HUES6 (cell line): ENCODE measurements around the gene ADRA2B.

Source experiments
- H3K27ac ChIP-seq: 2 replicates; pipeline ENCODE4 v1.7.0; 2013; ENCODE audit warnings: low read depth, mild to moderate bottlenecking, low read length, inconsistent platforms
- H3K27me3 ChIP-seq: 2 replicates; pipeline ENCODE4 v1.6.1; 2013; ENCODE audit warnings: low read length; ENCODE audit not compliant: control insufficient read depth, insufficient read depth
- H3K36me3 ChIP-seq: 2 replicates; pipeline ENCODE4 v1.6.1; 2013; ENCODE audit warnings: low read length; ENCODE audit not compliant: control insufficient read depth, insufficient read depth
- H3K4me1 ChIP-seq: 2 replicates; pipeline ENCODE4 v1.6.1; 2013; ENCODE audit warnings: low read length; ENCODE audit not compliant: control insufficient read depth, insufficient read depth
- H3K4me3 ChIP-seq: 2 replicates; pipeline ENCODE4 v1.5.1; 2013; ENCODE audit warnings: low read depth, low read length
- H3K9ac ChIP-seq: one replicate; pipeline ENCODE4 v1.6.1; 2013; ENCODE audit warnings: mild to moderate bottlenecking, low read length
- H3K9me3 ChIP-seq: 2 replicates; pipeline ENCODE4 v1.6.1; 2013; ENCODE audit warnings: low read depth, low read length; ENCODE audit not compliant: control insufficient read depth, insufficient read depth

The ADRA2B gene

GRCh38 chr2:96106991-96107707 is 9.2 kb downstream of the ADRA2B start:
- Histone ChIP-seq H3K4me3 (no peak overlapping the region), H3K9ac (no peak overlapping the region), H3K36me3 (no peaks in the 10 kb centered on the region), H3K4me1 (peaks cover 29% of the 10 kb centered on the region), H3K9me3 (peaks cover 15% of the 10 kb centered on the region), H3K27ac (no peak overlapping the region), H3K27me3 (no peaks in the 10 kb centered on the region)

- Histone ChIP-seq H3K27me3 (no peaks in the 10 kb centered on the region), H3K4me1 (peaks cover 27% of the 10 kb centered on the region), H3K4me3 (no peak overlapping the region), H3K9me3 (peaks cover 15% of the 10 kb centered on the region), H3K36me3 (no peaks in the 10 kb centered on the region), H3K9ac (no peak overlapping the region), H3K27ac (no peak overlapping the region)
These were observed 10.2 kb downstream of the ADRA2B start for GRCh38 chr2:96105994-96106715.

- H3K4me3 ChIP-seq, result no peak overlapping the region
- H3K27me3 ChIP-seq, result no peaks in the 10 kb centered on the region
- no peaks in the 10 kb centered on the region for H3K36me3 ChIP-seq
- H3K4me1 ChIP-seq, result peaks cover 31% of the 10 kb centered on the region
- H3K9me3 ChIP-seq, result peaks cover 15% of the 10 kb centered on the region
- H3K27ac ChIP-seq, result no peak overlapping the region
- H3K9ac ChIP-seq, result no peak overlapping the region
These were observed 11.0 kb downstream of the ADRA2B start for GRCh38 chr2:96105152-96105915.

GRCh38 chr2:96104487-96104861 is 11.9 kb downstream of the ADRA2B start:
- peaks cover 15% of the 10 kb centered on the region for H3K9me3 ChIP-seq
- H3K36me3 ChIP-seq, result no peaks in the 10 kb centered on the region
- no peaks in the 10 kb centered on the region for H3K27me3 ChIP-seq
- no peak overlapping the region for H3K9ac ChIP-seq
- no peak overlapping the region for H3K27ac ChIP-seq
- H3K4me3 ChIP-seq, result no peak overlapping the region
- peaks cover 32% of the 10 kb centered on the region for H3K4me1 ChIP-seq

DNA sequence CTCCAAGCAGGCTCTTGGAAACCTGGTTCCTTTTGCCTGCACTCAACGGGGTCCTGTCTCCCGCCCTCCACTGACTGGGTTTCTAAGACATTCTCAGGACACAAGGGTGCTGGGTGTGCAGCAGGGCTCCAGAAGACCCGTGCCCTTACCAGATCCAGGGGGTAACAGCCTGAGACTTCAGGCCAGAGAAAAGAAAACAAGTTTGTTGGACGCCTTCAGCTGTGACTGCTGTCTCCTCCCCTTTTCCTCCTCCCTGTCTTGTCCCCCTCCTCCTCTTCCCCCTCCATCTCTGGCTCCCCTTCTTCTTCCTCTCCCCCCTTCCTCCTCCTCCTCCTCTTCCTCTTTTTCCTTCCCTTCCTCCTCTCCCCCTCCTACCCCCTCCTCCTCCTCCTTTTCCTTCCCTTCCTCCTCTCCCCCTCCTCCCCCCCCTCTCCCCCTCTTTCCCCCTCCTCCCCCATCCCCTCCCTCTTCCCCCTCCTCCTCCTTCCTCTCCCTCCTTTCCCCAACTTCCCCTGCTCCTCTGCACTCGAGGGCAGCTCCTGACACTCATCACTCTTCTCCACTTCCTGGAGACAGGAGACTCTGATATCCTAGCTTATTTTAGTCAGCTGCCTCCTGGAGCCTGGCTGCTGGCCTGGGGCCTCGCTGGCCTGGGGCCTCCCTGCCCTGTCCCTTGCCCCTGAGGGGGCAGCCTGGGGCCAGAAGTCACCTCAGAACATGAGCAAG is 12.4 kb downstream of the ADRA2B start:
- Histone ChIP-seq H3K9ac (no peak overlapping the region), H3K27ac (no peak overlapping the region), H3K4me3 (no peak overlapping the region), H3K4me1 (peaks cover 30% of the 10 kb centered on the region), H3K9me3 (peaks cover 15% of the 10 kb centered on the region), H3K36me3 (no peaks in the 10 kb centered on the region), H3K27me3 (no peaks in the 10 kb centered on the region)

DNA sequence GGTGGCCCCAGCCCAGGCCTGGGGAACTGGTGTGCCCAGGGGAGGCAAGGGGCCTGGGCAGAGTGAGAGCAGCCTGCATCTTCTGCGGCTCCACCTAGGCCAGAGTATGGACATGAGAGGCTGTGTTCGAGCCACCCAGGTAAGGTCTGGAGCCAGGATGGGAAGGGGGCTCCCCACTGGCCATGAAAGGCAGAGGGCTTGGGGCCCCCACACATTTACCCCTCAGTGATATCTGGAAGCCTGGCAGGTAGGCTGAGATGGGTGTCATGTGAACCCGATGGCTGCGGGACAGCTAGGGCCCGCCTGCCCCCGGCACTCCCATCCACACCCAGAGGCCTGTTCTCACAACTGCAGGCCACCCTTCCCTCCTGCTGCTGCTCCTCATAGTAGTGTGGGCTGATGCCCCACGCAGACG is 13.2 kb downstream of the ADRA2B start:
- no peaks in the 10 kb centered on the region for H3K27me3 ChIP-seq
- H3K36me3 ChIP-seq, result no peaks in the 10 kb centered on the region
- H3K4me3 ChIP-seq, result no peak overlapping the region
- H3K9me3 ChIP-seq, result peaks cover 15% of the 10 kb centered on the region
- H3K27ac ChIP-seq, result no peak overlapping the region
- no peak overlapping the region for H3K9ac ChIP-seq
- peaks cover 23% of the 10 kb centered on the region for H3K4me1 ChIP-seq

GRCh38 chr2:96102596-96103186 is 13.7 kb downstream of the ADRA2B start:
- Histone ChIP-seq H3K9me3 (peaks cover 15% of the 10 kb centered on the region), H3K36me3 (no peaks in the 10 kb centered on the region), H3K27ac (no peak overlapping the region), H3K4me3 (no peak overlapping the region), H3K4me1 (peaks cover 18% of the 10 kb centered on the region), H3K27me3 (no peaks in the 10 kb centered on the region), H3K9ac (no peak overlapping the region)

DNA sequence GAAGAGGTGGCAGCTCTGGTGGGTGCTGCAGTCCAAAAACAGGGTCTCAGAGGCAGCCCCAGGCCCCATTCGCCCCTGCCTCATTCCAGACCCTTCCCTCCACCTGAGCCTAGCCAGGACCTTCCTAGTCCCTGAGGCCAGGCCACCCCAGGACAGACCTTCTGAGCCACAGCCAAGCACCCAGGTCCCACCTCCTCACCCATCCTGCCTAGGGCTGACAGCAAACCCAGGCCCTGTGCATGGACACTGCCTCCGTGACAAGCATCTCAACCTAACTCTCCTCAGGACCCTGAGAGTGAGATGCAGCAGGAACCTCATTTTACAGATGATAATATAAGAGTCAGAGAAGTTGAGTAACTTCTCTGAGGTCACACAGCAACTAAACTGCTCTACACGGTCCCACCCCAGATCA is 15.5 kb downstream of the ADRA2B start:
- Histone ChIP-seq H3K4me1 (peaks cover 14% of the 10 kb centered on the region), H3K27ac (no peak overlapping the region), H3K36me3 (no peaks in the 10 kb centered on the region), H3K27me3 (no peaks in the 10 kb centered on the region), H3K4me3 (no peak overlapping the region), H3K9ac (no peak overlapping the region), H3K9me3 (peaks cover 13% of the 10 kb centered on the region)

- H3K36me3 ChIP-seq, result no peaks in the 10 kb centered on the region
- H3K4me3 ChIP-seq, result no peak overlapping the region
- peaks cover 5% of the 10 kb centered on the region for H3K9me3 ChIP-seq
- H3K4me1 ChIP-seq, result peaks cover 14% of the 10 kb centered on the region
- H3K27ac ChIP-seq, result no peak overlapping the region
- H3K9ac ChIP-seq, result no peak overlapping the region
- no peaks in the 10 kb centered on the region for H3K27me3 ChIP-seq
These were observed 16.2 kb downstream of the ADRA2B start for GRCh38 chr2:96099861-96100798.
